HepG2 (cell line): ENCODE results near the gene TBC1D21. TPM values are rescaled to one million over a fixed set of nuclear protein-coding genes. Genes with fewer than 3 reads are reported as not detected.

Source experiments
- ATAD3A ChIP-seq: sonication (generic); formaldehyde crosslinking; IDR thresholded peaks from 2 replicates; pipeline ENCODE4 v1.4.0; 2020; ENCODE audit warnings: missing genetic modification reagents
- GPN1 ChIP-seq: sonication (generic); formaldehyde crosslinking; IDR thresholded peaks from 2 replicates; pipeline ENCODE4 v1.5.1; 2020; ENCODE audit warnings: missing genetic modification reagents, borderline replicate concordance
- GTF3A ChIP-seq: sonication (generic); formaldehyde crosslinking; conservative IDR thresholded peaks from 2 replicates; pipeline ENCODE4 v1.4.0; 2020; ENCODE audit warnings: mild to moderate bottlenecking, missing genetic modification reagents
- HNRNPH1 ChIP-seq: fragments of 200-400 bp; formaldehyde crosslinking; optimal IDR thresholded peaks from 2 replicates; pipeline ENCODE3; 2017; ENCODE audit warnings: mild to moderate bottlenecking, low read depth, low read length
- MBD4 ChIP-seq: IDR thresholded peaks from 2 replicates; pipeline ENCODE4 v1.6.1; 2012; ENCODE audit warnings: low read length, inconsistent platforms, borderline replicate concordance
- MTF2 ChIP-seq: sonication (generic); formaldehyde crosslinking; IDR thresholded peaks from 2 replicates; pipeline ENCODE4 v1.5.0; 2020; ENCODE audit warnings: missing genetic modification reagents, borderline replicate concordance
- NCOA1 ChIP-seq: sonication (generic); formaldehyde crosslinking; IDR thresholded peaks from 2 replicates; pipeline ENCODE4 v1.9.0; 2021; ENCODE audit warnings: missing genetic modification reagents
- NR2C2 ChIP-seq: sonication (generic); formaldehyde crosslinking; IDR thresholded peaks from 2 replicates; pipeline ENCODE4 v1.4.0; 2020; ENCODE audit warnings: missing genetic modification reagents, mild to moderate bottlenecking, moderate library complexity, borderline replicate concordance
- POLR2AphosphoS2 ChIP-seq: IDR thresholded peaks from 2 replicates; pipeline ENCODE4 v1.6.1; 2011; ENCODE audit warnings: low read depth, low read length, improper control_type of control experiment
- REXO4 ChIP-seq: sonication (generic); formaldehyde crosslinking; IDR thresholded peaks from 2 replicates; pipeline ENCODE4 v1.8.0; 2022; ENCODE audit warnings: missing genetic modification reagents, mild to moderate bottlenecking, borderline replicate concordance
- TCF7 ChIP-seq: sonication (generic); IDR thresholded peaks from 2 replicates; pipeline ENCODE4 v1.6.1; 2016; ENCODE audit warnings: antibody characterized with exemption, low read depth
- ZFP41 ChIP-seq: sonication (generic); formaldehyde crosslinking; IDR thresholded peaks from 2 replicates; pipeline ENCODE4 v1.4.0; 2020; ENCODE audit warnings: mild to moderate bottlenecking, missing genetic modification reagents, borderline replicate concordance
- ZNF777 ChIP-seq: sonication (generic); formaldehyde crosslinking; IDR thresholded peaks from 2 replicates; pipeline ENCODE4 v1.4.0; 2020; ENCODE audit warnings: missing genetic modification reagents
- ZNF891 ChIP-seq: sonication (generic); formaldehyde crosslinking; IDR thresholded peaks from 2 replicates; pipeline ENCODE4 v1.5.0; 2020; ENCODE audit warnings: mild to moderate bottlenecking, missing genetic modification reagents
- polyA plus RNA-seq, 8 experiments: library from polyadenylated mRNA; depleted of rRNA in 3 of 8; stranded (reverse) in 7 of 8; unstranded in 1 of 8; fragments of >200 nt; fragmentation: Illumina TruSeq in 4 of 8; extraction: Trizol in 4 of 8; gene quantifications; 2 replicates each; pipeline versions ENCODE4 v1.2.1 to v1.2.3, GENCODE V29; 2011 to 2016; ENCODE audit warnings: low read depth in 4 of 8, missing spikeins in 1 of 8, mixed read lengths in 1 of 8; ENCODE audit not compliant: insufficient read depth in 1 of 8
- total RNA-seq, 5 experiments: library from RNA; depleted of rRNA; stranded (reverse); fragments of >200 nt; fragmentation: Illumina TruSeq; extraction: Trizol; gene quantifications; 2 replicates each; pipeline ENCODE4 v1.2.3, GENCODE V29; 2016; ENCODE audit warnings: low read depth in 1 of 5
- TF ChIP-seq, protein P1 (sequence below): sonication (generic); formaldehyde crosslinking; IDR thresholded peaks from 2 replicates; pipeline ENCODE4 v1.9.0; 2021; ENCODE audit warnings: missing genetic modification reagents, mild to moderate bottlenecking, borderline replicate concordance
- TF ChIP-seq, protein P2 (sequence below): sonication (generic); formaldehyde crosslinking; IDR thresholded peaks from 2 replicates; pipeline ENCODE4 v1.4.0; 2020; ENCODE audit warnings: missing genetic modification reagents
- TF ChIP-seq, protein P3 (sequence below): sonication (generic); formaldehyde crosslinking; IDR thresholded peaks from 2 replicates; pipeline ENCODE4 v1.5.0; 2020; ENCODE audit warnings: mild to moderate bottlenecking, missing genetic modification reagents, moderate library complexity
- TF ChIP-seq, protein P4 (sequence below): IDR thresholded peaks from 2 replicates; pipeline ENCODE4 v1.6.1; 2012; ENCODE audit warnings: inconsistent platforms
- TF ChIP-seq, protein P5 (sequence below): IDR thresholded peaks from 2 replicates; pipeline ENCODE4 v1.6.1; 2018; ENCODE audit warnings: missing genetic modification reagents, mild to moderate bottlenecking, missing compliant biosample characterization
- TF ChIP-seq, protein P6 (sequence below): sonication (generic); formaldehyde crosslinking; IDR thresholded peaks from 2 replicates; pipeline ENCODE4 v1.4.0; 2020; ENCODE audit warnings: missing genetic modification reagents

The TBC1D21 gene
- total and polyA plus RNA-seq, 2 of the 13 experiments (the other 11 are each of a cell fraction or from before 2014, with no cell fraction given), result not detected

DNA sequence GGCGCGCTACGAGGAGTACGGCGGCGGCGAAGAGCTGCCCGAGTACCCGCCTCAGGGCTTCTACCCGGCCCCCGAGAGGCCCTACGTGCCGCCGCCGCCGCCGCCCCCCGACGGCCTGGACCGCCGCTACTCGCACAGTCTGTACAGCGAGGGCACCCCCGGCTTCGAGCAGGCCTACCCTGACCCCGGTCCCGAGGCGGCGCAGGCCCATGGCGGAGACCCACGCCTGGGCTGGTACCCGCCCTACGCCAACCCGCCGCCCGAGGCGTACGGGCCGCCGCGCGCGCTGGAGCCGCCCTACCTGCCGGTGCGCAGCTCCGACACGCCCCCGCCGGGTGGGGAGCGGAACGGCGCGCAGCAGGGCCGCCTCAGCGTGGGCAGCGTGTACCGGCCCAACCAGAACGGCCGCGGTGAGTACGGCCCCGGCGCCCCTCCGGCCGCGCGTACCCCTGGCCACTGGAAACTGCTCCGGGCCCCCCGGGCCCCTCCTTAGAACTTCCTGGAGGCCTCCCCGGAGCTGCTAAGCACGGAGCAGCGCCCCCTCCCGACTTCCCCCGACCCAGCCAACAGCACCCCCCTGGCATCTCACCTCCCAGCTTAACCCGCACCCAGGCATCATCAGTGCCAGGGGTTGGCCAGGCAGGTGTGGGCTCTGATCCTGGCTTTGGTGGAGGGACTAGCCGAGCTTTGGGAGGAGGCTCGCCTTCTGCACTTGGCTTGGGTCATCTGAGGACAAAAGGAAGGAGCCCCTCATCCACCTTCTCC is 54.3 kb downstream of the TBC1D21 start (continued):
- TF ChIP-seq ATAD3A, result no peak
- no peak for TF ChIP-seq TCF7
- no peak for TF ChIP-seq ZFP41 (CRISPR knock-in tag)
- no peak for TF ChIP-seq GPN1 (CRISPR knock-in tag)
- TF ChIP-seq, protein P1, sequence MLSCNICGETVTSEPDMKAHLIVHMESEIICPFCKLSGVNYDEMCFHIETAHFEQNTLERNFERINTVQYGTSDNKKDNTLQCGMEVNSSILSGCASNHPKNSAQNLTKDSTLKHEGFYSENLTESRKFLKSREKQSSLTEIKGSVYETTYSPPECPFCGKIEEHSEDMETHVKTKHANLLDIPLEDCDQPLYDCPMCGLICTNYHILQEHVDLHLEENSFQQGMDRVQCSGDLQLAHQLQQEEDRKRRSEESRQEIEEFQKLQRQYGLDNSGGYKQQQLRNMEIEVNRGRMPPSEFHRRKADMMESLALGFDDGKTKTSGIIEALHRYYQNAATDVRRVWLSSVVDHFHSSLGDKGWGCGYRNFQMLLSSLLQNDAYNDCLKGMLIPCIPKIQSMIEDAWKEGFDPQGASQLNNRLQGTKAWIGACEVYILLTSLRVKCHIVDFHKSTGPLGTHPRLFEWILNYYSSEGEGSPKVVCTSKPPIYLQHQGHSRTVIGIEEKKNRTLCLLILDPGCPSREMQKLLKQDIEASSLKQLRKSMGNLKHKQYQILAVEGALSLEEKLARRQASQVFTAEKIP, result no peak
- no peak for TF ChIP-seq REXO4 (CRISPR knock-in tag)
- 0 out of 2 replicates have a peak, but pooled peaks have one; percentile 50 for TF ChIP-seq MTF2 (CRISPR knock-in tag)
- TF ChIP-seq GTF3A (CRISPR knock-in tag), result no peak
- TF ChIP-seq POLR2AphosphoS2, result no peak
- no peak for TF ChIP-seq HNRNPH1
- TF ChIP-seq, protein P2, sequence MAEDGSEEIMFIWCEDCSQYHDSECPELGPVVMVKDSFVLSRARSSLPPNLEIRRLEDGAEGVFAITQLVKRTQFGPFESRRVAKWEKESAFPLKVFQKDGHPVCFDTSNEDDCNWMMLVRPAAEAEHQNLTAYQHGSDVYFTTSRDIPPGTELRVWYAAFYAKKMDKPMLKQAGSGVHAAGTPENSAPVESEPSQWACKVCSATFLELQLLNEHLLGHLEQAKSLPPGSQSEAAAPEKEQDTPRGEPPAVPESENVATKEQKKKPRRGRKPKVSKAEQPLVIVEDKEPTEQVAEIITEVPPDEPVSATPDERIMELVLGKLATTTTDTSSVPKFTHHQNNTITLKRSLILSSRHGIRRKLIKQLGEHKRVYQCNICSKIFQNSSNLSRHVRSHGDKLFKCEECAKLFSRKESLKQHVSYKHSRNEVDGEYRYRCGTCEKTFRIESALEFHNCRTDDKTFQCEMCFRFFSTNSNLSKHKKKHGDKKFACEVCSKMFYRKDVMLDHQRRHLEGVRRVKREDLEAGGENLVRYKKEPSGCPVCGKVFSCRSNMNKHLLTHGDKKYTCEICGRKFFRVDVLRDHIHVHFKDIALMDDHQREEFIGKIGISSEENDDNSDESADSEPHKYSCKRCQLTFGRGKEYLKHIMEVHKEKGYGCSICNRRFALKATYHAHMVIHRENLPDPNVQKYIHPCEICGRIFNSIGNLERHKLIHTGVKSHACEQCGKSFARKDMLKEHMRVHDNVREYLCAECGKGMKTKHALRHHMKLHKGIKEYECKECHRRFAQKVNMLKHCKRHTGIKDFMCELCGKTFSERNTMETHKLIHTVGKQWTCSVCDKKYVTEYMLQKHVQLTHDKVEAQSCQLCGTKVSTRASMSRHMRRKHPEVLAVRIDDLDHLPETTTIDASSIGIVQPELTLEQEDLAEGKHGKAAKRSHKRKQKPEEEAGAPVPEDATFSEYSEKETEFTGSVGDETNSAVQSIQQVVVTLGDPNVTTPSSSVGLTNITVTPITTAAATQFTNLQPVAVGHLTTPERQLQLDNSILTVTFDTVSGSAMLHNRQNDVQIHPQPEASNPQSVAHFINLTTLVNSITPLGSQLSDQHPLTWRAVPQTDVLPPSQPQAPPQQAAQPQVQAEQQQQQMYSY (CRISPR knock-in tag), result no peak
- TF ChIP-seq, protein P3, sequence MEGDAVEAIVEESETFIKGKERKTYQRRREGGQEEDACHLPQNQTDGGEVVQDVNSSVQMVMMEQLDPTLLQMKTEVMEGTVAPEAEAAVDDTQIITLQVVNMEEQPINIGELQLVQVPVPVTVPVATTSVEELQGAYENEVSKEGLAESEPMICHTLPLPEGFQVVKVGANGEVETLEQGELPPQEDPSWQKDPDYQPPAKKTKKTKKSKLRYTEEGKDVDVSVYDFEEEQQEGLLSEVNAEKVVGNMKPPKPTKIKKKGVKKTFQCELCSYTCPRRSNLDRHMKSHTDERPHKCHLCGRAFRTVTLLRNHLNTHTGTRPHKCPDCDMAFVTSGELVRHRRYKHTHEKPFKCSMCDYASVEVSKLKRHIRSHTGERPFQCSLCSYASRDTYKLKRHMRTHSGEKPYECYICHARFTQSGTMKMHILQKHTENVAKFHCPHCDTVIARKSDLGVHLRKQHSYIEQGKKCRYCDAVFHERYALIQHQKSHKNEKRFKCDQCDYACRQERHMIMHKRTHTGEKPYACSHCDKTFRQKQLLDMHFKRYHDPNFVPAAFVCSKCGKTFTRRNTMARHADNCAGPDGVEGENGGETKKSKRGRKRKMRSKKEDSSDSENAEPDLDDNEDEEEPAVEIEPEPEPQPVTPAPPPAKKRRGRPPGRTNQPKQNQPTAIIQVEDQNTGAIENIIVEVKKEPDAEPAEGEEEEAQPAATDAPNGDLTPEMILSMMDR (CRISPR knock-in tag), result peak; percentile 39
- TF ChIP-seq NCOA1 (CRISPR knock-in tag), result no peak
- TF ChIP-seq, protein P4, sequence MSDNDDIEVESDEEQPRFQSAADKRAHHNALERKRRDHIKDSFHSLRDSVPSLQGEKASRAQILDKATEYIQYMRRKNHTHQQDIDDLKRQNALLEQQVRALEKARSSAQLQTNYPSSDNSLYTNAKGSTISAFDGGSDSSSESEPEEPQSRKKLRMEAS, result peak; percentile 19; the same call in 1 of the 2 replicates
- TF ChIP-seq MBD4, result no peak
- TF ChIP-seq, protein P5, sequence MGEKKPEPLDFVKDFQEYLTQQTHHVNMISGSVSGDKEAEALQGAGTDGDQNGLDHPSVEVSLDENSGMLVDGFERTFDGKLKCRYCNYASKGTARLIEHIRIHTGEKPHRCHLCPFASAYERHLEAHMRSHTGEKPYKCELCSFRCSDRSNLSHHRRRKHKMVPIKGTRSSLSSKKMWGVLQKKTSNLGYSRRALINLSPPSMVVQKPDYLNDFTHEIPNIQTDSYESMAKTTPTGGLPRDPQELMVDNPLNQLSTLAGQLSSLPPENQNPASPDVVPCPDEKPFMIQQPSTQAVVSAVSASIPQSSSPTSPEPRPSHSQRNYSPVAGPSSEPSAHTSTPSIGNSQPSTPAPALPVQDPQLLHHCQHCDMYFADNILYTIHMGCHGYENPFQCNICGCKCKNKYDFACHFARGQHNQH (CRISPR knock-in tag), result no peak
- TF ChIP-seq ZNF777 (CRISPR knock-in tag), result peak; percentile 93
- TF ChIP-seq NR2C2, result no peak
- no peak for TF ChIP-seq ZNF891 (CRISPR knock-in tag)
- TF ChIP-seq, protein P6, sequence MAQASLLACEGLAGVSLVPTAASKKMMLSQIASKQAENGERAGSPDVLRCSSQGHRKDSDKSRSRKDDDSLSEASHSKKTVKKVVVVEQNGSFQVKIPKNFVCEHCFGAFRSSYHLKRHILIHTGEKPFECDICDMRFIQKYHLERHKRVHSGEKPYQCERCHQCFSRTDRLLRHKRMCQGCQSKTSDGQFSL, result no peak
